ENCODE data around the gene CEP250.
"Not testable (repeated sequence)": the region's sequence is repeated elsewhere in the genome, so short reads cannot be mapped to it uniquely, and the experiment has no call there.

CEP250 gene

DNA sequence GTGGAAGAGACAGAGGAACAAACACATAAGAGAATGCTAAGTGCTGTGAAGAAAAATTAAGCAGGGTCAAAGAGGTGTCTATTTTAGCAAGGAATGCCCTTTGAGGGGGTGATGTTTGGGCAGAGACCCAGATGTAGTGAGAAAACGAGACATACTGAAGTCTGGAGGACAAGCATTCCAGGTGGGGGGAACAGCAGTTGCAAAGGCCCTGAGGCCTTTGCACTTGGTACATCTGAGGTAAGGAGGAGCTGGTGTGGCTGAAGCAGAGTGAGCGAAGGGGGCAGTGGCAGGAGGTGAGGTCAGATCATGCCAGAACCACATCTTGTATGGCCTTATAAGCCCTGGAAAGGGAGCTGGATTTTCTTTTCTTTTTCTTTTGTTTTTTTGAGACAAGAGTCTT, 11.2 kb upstream of the CEP250 start:
- no peak for DNase-seq (ENCODE audit: low spot score)

DNA sequence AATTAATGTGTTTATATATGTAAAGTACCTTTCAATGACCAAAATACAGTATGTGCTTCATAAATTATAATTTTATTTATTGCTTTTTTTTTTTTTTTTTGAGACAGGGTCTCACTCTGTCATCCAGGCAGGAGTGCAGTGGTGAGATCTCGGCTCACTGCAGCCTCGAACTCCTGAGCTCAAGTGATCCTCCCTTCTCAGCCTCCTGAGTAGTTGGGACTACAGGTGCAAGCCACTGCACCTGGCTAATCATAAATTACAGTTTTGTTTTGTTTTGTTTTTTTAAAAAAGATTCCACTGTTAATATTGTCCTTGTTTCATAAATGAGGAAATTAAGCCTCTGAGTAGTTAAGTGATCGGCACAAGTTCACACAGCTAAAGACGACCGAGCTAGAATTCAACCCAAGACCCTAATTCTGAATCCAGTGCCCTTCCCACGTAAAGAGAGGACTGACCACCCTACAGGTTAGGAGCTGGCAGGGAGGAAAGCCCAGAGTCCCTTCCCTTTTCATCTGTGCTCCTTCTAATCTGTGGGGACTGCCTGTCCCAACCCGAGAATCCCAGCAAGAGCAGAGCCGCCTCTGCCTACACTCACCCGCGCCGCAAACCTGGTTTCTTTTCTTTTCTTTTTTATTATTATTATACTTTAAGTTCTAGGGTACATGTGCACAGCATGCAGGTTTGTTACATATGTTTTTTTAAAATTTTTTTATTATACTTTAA, 8.9 kb upstream of the CEP250 start:
- TF ChIP-seq, protein P1, sequence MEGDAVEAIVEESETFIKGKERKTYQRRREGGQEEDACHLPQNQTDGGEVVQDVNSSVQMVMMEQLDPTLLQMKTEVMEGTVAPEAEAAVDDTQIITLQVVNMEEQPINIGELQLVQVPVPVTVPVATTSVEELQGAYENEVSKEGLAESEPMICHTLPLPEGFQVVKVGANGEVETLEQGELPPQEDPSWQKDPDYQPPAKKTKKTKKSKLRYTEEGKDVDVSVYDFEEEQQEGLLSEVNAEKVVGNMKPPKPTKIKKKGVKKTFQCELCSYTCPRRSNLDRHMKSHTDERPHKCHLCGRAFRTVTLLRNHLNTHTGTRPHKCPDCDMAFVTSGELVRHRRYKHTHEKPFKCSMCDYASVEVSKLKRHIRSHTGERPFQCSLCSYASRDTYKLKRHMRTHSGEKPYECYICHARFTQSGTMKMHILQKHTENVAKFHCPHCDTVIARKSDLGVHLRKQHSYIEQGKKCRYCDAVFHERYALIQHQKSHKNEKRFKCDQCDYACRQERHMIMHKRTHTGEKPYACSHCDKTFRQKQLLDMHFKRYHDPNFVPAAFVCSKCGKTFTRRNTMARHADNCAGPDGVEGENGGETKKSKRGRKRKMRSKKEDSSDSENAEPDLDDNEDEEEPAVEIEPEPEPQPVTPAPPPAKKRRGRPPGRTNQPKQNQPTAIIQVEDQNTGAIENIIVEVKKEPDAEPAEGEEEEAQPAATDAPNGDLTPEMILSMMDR (IDR thresholded peaks at IDR 0.05; ENCODE audit: extremely low read depth, missing control alignments) = no peak
- DNase-seq (ENCODE audit: low spot score) = no peak

More for the DNA sequence above, 11.2 kb upstream of the CEP250 start:
- TF ChIP-seq, protein P1 (IDR thresholded peaks at IDR 0.05; ENCODE audit: extremely low read depth, missing control alignments) = no peak

DNA sequence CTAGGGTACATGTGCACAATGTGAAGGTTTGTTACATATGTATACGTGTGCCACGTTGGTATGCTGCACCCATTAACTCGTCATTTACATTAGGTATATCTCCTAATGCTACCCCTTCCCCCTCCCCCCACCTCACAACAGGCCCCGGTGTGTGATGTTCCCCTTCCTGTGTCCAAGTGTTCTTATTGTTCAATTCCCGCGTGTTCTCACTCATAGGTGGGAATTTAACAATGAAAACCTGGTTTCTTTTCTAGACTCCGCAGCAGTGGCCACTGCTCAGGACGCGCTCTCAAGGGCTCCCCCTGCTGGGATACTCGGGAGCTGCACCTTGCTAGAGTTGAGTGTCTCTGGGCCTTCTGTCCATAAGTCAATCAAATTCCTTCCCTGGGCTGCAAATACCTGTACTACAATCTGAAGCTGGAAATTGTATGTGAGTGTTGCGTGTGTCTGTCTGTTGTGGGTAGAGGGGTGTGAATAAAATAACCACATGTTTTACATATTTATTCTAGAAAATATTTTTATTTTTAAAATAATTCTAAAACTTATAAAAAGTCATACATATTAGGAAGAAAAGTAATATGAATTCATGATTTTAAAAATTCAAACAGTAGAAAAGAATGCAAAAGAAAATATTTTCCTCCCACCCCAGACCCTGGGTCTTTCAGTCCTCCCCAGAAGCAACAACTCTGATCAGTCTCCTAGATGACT, 8.2 kb upstream of the CEP250 start:
- TF ChIP-seq, protein P1 (IDR thresholded peaks at IDR 0.05; ENCODE audit: extremely low read depth, missing control alignments) = peak; percentile 95
- peak; percentile 82 for DNase-seq (ENCODE audit: low spot score)

DNA sequence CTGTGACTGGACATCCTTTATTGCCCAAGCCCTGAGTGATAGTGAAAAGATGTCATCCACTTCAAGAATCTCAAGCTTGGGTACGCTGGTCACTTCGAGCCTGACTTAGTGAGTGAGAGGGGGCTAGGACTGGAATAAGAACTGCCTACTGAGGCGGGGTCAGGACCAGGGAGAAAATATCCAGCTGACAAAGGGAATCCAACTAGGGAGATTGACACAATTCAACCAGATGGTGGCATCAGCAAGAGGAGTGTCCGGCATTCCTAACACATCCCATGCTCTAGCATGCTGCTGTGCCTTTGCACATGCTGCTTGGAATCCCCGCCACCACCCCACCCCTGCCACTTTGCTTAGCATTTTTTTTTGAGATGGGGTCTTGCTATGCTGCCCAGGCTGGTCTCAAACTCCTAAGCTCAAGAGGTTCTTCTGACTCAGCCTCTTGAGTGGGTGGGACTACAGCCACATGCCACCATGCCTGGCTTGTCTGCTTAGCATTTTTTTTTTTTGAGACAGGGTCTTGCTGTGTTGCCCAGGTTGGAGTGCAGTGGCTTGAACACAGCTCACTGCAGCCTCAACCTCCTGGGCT, 6.5 kb upstream of the CEP250 start:
- no peak for DNase-seq (ENCODE audit: low spot score)

DNA sequence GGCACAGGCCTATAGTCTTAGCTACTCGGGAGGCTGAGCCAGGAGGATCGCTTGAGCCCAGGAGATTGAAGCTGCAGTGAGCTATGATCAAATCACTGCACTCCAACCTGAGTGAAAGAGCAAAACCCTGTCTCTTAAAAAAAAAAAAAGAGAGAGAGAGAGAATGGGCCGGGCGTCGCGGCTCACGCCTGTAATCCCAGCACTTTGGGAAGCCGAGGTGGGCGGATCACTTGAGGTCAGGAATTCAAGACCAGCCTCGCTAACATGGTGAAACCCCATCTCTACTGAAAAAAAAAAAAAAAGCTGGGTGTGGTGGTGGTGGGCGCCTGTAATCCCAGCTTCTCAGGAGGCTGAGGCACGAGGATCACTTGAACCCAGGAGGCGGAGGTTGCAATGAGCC, 5.5 kb upstream of the CEP250 start:
- DNase-seq (ENCODE audit: low spot score) = not testable (repeated sequence)

More for the DNA sequence above, 6.5 kb upstream of the CEP250 start:
- TF ChIP-seq, protein P1 (IDR thresholded peaks at IDR 0.05; ENCODE audit: extremely low read depth, missing control alignments) = no peak

DNA sequence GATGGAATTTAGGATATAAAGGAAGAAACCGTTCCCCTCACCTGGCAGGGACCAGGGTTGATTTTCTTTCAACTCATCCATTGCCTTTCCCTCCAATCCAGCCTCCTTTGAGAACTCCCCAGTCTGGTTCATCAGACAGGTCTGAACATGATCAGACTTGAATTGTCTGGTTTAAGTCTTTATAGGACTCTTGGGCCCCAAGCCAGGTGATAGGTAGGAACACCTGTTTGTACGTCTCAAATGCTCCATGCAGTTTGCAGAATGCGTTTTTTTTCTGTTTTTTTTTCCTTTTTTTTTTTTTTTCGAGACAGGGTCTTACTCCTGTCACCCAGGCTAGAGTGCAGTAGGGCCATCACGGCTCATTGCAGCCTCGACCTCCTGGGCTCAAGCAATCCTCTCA, 4.1 kb upstream of the CEP250 start:
- no peak for DNase-seq (ENCODE audit: low spot score)
- TF ChIP-seq, protein P1 (IDR thresholded peaks at IDR 0.05; ENCODE audit: extremely low read depth, missing control alignments) = no peak

DNA sequence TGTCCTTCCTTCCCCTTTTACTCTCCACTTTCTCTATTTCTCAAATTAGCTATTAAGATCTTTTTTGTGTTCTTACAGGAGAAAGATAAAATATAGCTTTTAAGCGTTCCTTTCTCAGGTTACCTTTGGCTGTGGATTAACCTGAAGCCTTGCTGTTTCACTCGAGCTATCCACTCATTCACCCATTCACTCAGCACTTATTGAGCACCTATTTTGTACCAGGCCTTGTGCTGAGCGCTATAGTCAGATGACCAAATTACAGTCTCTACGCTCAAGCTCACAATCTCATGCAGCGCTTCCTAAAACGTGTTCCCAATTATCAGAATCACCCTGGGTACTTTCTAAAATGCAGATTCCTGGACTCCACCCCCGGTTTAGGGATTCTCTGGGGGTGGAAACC, 1.8 kb upstream of the CEP250 start:
- no peak for DNase-seq (ENCODE audit: low spot score)
- TF ChIP-seq, protein P1 (IDR thresholded peaks at IDR 0.05; ENCODE audit: extremely low read depth, missing control alignments) = no peak

DNA sequence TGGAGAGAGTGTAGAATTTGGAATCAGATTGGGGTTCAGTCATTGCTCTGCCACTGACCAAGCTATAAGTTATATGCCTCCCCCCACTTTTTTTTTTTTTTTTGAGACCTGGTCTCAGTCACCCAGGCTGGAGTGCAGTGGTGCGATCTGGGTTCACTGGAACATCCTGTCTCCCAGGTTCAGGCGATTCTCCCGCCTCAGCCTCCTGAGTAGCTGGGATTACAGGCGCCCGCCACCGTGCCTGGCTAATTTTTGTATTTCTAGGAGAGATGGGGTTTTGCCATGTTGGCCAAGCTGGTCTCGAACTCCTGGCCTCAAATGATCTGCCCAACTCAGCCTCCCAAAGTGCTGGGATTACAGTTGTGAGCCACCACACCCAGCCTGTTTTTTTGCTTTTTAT, 1.3 kb downstream of the CEP250 start:
- not testable (repeated sequence) for DNase-seq (ENCODE audit: low spot score)

DNA sequence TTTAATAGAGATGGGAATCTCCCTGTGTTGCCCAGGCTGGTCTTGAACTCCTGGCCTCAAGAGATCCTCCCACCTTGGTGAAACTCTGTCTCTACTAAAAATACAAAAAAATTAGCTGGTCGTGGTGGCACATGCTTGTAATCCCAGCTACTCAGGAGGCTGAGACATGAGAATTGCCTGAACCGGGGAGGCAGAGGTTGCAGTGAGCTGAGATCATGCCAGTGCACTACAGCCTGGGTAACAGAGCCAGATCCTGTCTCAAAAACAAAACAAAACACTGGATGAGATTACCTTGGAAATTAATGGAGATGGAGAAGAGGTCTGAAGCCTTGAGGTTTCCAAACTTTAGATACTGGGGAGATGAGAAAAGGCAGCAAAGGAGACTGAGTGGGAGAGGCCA, 2.1 kb downstream of the CEP250 start:
- not testable (repeated sequence) for DNase-seq (ENCODE audit: low spot score)
